C4-2B (cell line): ENCODE measurements around the gene GPX4.

ENCODE experiments used
- ZFX ChIP-seq: fragments of 450-650 bp; IDR thresholded peaks from 2 replicates; pipeline ENCODE4 v1.6.1; 2017
- TF ChIP-seq, protein P1 (sequence below): fragments of 450-650 bp; conservative IDR thresholded peaks from 2 replicates; pipeline ENCODE4 v1.5.1; 2017; ENCODE audit warnings: mild to moderate bottlenecking

DNA sequence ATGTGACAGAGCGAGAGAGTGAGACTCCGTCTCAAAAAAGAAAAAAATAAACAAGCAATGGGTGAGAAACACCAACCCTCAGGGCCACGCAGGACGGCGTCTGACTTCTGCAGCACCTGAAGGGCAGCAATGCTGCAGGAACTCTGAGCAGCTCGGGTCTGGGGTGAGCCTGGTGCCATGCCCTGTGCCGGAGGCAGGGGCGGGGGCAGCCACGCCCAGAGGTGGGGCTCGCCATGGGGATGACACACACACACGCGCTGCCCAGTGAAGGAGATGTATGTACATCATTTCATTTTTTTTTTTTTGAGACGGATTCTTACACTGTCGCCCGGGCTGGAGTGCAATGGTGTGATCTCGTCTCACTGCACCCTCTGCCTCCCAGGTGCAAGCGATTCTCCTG, 24.3 kb downstream of the GPX4 start:
- TF ChIP-seq, protein P1, sequence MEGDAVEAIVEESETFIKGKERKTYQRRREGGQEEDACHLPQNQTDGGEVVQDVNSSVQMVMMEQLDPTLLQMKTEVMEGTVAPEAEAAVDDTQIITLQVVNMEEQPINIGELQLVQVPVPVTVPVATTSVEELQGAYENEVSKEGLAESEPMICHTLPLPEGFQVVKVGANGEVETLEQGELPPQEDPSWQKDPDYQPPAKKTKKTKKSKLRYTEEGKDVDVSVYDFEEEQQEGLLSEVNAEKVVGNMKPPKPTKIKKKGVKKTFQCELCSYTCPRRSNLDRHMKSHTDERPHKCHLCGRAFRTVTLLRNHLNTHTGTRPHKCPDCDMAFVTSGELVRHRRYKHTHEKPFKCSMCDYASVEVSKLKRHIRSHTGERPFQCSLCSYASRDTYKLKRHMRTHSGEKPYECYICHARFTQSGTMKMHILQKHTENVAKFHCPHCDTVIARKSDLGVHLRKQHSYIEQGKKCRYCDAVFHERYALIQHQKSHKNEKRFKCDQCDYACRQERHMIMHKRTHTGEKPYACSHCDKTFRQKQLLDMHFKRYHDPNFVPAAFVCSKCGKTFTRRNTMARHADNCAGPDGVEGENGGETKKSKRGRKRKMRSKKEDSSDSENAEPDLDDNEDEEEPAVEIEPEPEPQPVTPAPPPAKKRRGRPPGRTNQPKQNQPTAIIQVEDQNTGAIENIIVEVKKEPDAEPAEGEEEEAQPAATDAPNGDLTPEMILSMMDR, result no peak
- TF ChIP-seq ZFX, result no peak
